ENCODE data around the gene RPL36.

RPL36 gene

GRCh38 chr19:5678071-5678718 is 11.9 kb upstream of the RPL36 start:
- no peak overlapping the region for H3K9ac ChIP-seq
- no peak for TF ChIP-seq Cebpa-rat (IDR thresholded peaks at IDR 0.05)

GRCh38 chr19:5679289-5680083 is 10.6 kb upstream of the RPL36 start:
- Histone ChIP-seq H4K20me1 (peaks cover 0 to 31% (median 4%) of the 10 kb centered on the region in 11 experiments; a peak in 7 of 22 replicates), H3K36me3 (peaks cover 0 to 36% (median 9%) of the 10 kb centered on the region in 11 experiments; a peak in 10 of 22 replicates), H3K4me2 (peak overlapping the region; percentile 85 to 100 (median 94)), H3K27ac (peak overlapping the region; percentile 71 to 93 (median 87)), H3K9ac (peak overlapping the region; percentile 84 to 93 (median 92)), H3K27me3 (no peaks in the 10 kb centered on the region), H3K9me3 (replicated peaks in 1 of 11) (no peaks in the 10 kb centered on the region), H3K4me1 (peaks cover 15 to 23% (median 18%) of the 10 kb centered on the region in 10 experiments), H3K4me3 (peak overlapping the region; percentile 81 to 95 (median 90))
- TF ChIP-seq Cebpa-rat (IDR thresholded peaks at IDR 0.05), result no peak

More at GRCh38 chr19:5678071-5678718, 11.9 kb upstream of the RPL36 start:
- no peaks in the 10 kb centered on the region for H3K9me3 ChIP-seq (replicated peaks in 1 of 11)
- no peaks in the 10 kb centered on the region for H3K27me3 ChIP-seq
- H3K36me3 ChIP-seq, result peaks cover 0 to 36% (median 9%) of the 10 kb centered on the region in 11 experiments; a peak in 13 of 22 replicates
- no peak overlapping the region for H3K4me2 ChIP-seq
- no peak overlapping the region for H3K27ac ChIP-seq
- peaks cover 0 to 31% (median 4%) of the 10 kb centered on the region in 11 experiments; a peak in 7 of 22 replicates for H4K20me1 ChIP-seq
- H3K4me1 ChIP-seq, result peaks cover 15 to 23% (median 18%) of the 10 kb centered on the region in 10 experiments
- H3K4me3 ChIP-seq, result no peak overlapping the region

GRCh38 chr19:5680084-5680436 is 10.0 kb upstream of the RPL36 start:
- no peak for TF ChIP-seq Cebpa-rat (IDR thresholded peaks at IDR 0.05)
- Histone ChIP-seq H3K9ac (peak overlapping the region; percentile 84 to 93 (median 92)), H3K9me3 (replicated peaks in 1 of 11) (no peaks in the 10 kb centered on the region), H3K36me3 (peaks cover 0 to 31% (median 9%) of the 10 kb centered on the region in 11 experiments; a peak in 10 of 22 replicates), H3K27me3 (no peaks in the 10 kb centered on the region), H3K4me1 (peaks cover 15 to 23% (median 18%) of the 10 kb centered on the region in 10 experiments), H3K27ac (peak overlapping the region; percentile 71 to 93 (median 87)), H3K4me2 (peak overlapping the region; percentile 85 to 100 (median 94)), H4K20me1 (peaks cover 0 to 25% (median under 1%) of the 10 kb centered on the region in 11 experiments; a peak in 7 of 22 replicates), H3K4me3 (peak overlapping the region; percentile 81 to 95 (median 90))

- peak within 1 kb of the TSS; percentile 81 to 95 (median 90) for H3K4me3 ChIP-seq
- no peak for TF ChIP-seq Cebpa-rat (IDR thresholded peaks at IDR 0.05)
Measured at GRCh38 chr19:5680437-5681368, 9.4 kb upstream of the RPL36 start, which contains the start of the genes HSD11B1L and MICOS13. Gene HSD11B1L (plus strand): TSS chr19:5681027. CDS start chr19:5684833, 3,806 bp downstream. Gene MICOS13 (minus strand): TSS chr19:5680516. CDS start chr19:5680486, 30 bp downstream.

GRCh38 chr19:5681391-5682106 is 8.5 kb upstream of the RPL36 start:
- H3K4me2 ChIP-seq, result peak overlapping the region; percentile 84 to 99 (median 94)
- peaks cover 23 to 31% (median 27%) of the 10 kb centered on the region in 10 experiments for H3K4me1 ChIP-seq
- H3K9ac ChIP-seq, result peak overlapping the region; percentile 84 to 93 (median 92); a peak in 18 of 22 replicates
- no peaks in the 10 kb centered on the region for H3K9me3 ChIP-seq (replicated peaks in 1 of 11)
- peak overlapping the region; percentile 81 to 95 (median 90) for H3K4me3 ChIP-seq
- peak overlapping the region in 3 of 11 experiments; percentile 91 to 93 (median 92); a peak in 3 of 22 replicates for H3K27ac ChIP-seq
- peaks cover 0 to 18% (median 9%) of the 10 kb centered on the region in 11 experiments; a peak in 9 of 22 replicates for H3K36me3 ChIP-seq
- H3K27me3 ChIP-seq, result no peaks in the 10 kb centered on the region
- no peak for TF ChIP-seq Cebpa-rat (IDR thresholded peaks at IDR 0.05)
- H4K20me1 ChIP-seq, result peaks cover 0 to 15% (median 0%) of the 10 kb centered on the region in 11 experiments; a peak in 3 of 22 replicates

More at GRCh38 chr19:5680437-5681368, 9.4 kb upstream of the RPL36 start, which contains the start of the genes HSD11B1L and MICOS13:
- peak within 1 kb of the TSS; percentile 79 to 93 (median 88) for H3K27ac ChIP-seq
- no peaks in the 10 kb centered on the region for H3K9me3 ChIP-seq (replicated peaks in 1 of 11)
- no peaks in the 10 kb centered on the region for H3K27me3 ChIP-seq
- H3K36me3 ChIP-seq, result peaks cover 0 to 26% (median 9%) of the 10 kb centered on the region in 11 experiments; a peak in 10 of 22 replicates
- H4K20me1 ChIP-seq, result peaks cover 0 to 20% (median 0%) of the 10 kb centered on the region in 11 experiments; a peak in 7 of 22 replicates
- H3K9ac ChIP-seq, result peak within 1 kb of the TSS; percentile 84 to 93 (median 92)
- H3K4me1 ChIP-seq, result peaks cover 16 to 23% (median 20%) of the 10 kb centered on the region in 10 experiments
- H3K4me2 ChIP-seq, result peak within 1 kb of the TSS; percentile 85 to 100 (median 96)

- H3K9me3 ChIP-seq (replicated peaks in 1 of 11), result no peaks in the 10 kb centered on the region
- H3K9ac ChIP-seq, result no peak overlapping the region
- no peak overlapping the region for H3K4me3 ChIP-seq
- H3K36me3 ChIP-seq, result peaks cover 0 to 12% (median 9%) of the 10 kb centered on the region in 11 experiments; a peak in 9 of 22 replicates
- H3K4me1 ChIP-seq, result peaks cover 23 to 31% (median 27%) of the 10 kb centered on the region in 10 experiments
- H3K4me2 ChIP-seq, result peak overlapping the region in 6 of 11 experiments; percentile 3 to 99 (median 90); a peak in 6 of 22 replicates
- H4K20me1 ChIP-seq, result peaks cover 0 to 12% (median 0%) of the 10 kb centered on the region in 11 experiments; a peak in 3 of 22 replicates
- no peaks in the 10 kb centered on the region for H3K27me3 ChIP-seq
- no peak overlapping the region for H3K27ac ChIP-seq
- TF ChIP-seq Cebpa-rat (IDR thresholded peaks at IDR 0.05), result no peak
Measured at GRCh38 chr19:5682107-5682482, 8.0 kb upstream of the RPL36 start.

GRCh38 chr19:5683177-5683886 is 6.8 kb upstream of the RPL36 start:
- Histone ChIP-seq H3K9ac (no peak overlapping the region), H3K27ac (no peak overlapping the region), H4K20me1 (peaks cover 0 to 16% (median 0%) of the 10 kb centered on the region in 11 experiments; a peak in 2 of 22 replicates), H3K27me3 (no peaks in the 10 kb centered on the region), H3K4me3 (no peak overlapping the region), H3K9me3 (replicated peaks in 1 of 11) (no peaks in the 10 kb centered on the region), H3K4me1 (peaks cover 28 to 39% (median 31%) of the 10 kb centered on the region in 10 experiments), H3K4me2 (no peak overlapping the region), H3K36me3 (peaks cover 0 to 2% (median under 1%) of the 10 kb centered on the region in 11 experiments; a peak in 4 of 22 replicates)
- no peak for TF ChIP-seq Cebpa-rat (IDR thresholded peaks at IDR 0.05)
